Islet of Langerhans (tissue), 1 donor: Measurements from ENCODE around the gene MSLN.
"Not testable (repeated sequence)": the region's sequence is repeated elsewhere in the genome, so short reads cannot be mapped to it uniquely, and the experiment has no call there.

Source experiments
- FAIRE-seq: peaks from one replicate; lab custom pipeline; 2011; peaks lifted over from hg19 to GRCh38; lab: Jason Lieb, UNC

The MSLN gene

GRCh38 chr16:761625-762513 lies 1.3 kb downstream of the MSLN start:
- no peak for FAIRE-seq

GRCh38 chr16:762595-763268 lies 2.2 kb downstream of the MSLN start:
- no peak for FAIRE-seq

- no peak for FAIRE-seq
These were observed 3.0 kb downstream of the MSLN start for GRCh38 chr16:763369-764183.

DNA sequence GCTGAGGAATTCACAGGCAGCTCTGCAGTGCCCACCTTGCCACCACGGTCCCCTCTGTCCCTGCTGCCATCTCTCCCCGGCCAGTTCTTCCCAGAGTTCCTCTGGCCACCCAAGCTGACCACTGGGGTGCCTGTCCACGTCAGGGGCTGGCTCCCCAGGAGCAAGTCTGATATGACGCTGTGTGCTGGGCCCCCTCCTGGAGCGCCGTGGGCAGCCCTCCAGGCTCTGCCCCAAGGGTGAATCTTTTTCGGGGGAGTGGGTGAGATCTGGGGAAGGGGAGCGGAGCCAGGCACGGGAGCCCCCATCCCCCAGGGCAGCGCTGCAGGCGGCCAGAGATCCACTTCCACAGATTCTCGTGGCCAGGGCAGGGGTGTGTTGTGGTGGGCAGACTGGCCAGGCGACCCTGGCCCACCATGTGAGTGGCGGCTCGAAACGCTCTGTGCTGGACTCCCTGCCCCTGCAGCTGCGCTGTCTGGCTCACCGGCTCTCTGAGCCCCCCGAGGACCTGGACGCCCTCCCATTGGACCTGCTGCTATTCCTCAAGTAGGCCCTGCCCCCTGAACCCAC lies 3.7 kb downstream of the MSLN start:
- no peak for FAIRE-seq

- no peak for FAIRE-seq
These were observed 4.4 kb downstream of the MSLN start for GRCh38 chr16:764848-765487.

DNA sequence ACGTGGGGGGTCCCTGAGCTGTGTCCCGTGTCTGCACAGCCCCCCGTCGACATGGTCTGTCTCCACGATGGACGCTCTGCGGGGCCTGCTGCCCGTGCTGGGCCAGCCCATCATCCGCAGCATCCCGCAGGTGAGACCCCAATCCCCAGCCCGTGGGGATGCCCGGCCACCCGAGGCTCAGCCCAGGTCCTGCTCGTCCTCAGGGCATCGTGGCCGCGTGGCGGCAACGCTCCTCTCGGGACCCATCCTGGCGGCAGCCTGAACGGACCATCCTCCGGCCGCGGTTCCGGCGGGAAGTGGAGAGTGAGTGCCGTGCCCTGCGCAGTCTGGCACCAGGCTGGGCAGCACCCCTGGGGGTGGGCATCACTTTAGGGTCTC lies 4.9 kb downstream of the MSLN start:
- no peak for FAIRE-seq

- no peak for FAIRE-seq
These were observed 5.7 kb downstream of the MSLN start for GRCh38 chr16:766008-766819.

DNA sequence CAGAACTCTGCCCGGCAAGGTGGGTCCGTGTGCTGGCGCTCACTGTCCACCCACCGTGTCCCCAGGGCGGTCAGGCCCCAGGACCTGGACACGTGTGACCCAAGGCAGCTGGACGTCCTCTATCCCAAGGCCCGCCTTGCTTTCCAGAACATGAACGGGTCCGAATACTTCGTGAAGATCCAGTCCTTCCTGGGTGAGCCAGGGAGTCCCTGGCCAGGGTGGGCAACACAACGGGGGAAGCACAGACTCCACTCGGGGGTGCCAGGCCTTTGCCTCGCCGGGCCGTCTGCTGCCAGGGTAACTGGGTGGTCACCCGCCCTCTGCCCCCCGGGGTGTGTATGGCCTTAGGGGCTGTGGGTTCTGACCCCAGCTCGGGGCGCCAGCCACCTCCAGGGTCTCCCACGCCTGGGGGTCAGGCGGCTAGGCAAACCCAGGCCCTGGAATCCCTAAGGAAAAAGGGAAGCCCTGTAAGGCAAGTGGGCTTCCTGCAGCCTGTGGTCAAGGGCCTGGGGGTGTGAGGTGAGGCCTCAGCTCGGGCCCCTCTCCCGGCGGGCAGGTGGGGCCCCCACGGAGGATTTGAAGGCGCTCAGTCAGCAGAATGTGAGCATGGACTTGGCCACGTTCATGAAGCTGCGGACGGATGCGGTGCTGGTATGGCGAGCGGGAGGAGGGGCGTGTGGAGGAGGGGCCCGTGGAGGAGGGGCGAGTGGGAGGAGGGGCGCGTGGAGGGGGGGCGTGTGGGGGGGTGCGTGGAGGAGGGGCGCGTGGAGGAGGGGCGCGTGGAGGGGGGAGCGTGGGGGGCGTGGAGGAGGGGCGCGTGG lies 6.5 kb downstream of the MSLN start:
- no peak for FAIRE-seq

DNA sequence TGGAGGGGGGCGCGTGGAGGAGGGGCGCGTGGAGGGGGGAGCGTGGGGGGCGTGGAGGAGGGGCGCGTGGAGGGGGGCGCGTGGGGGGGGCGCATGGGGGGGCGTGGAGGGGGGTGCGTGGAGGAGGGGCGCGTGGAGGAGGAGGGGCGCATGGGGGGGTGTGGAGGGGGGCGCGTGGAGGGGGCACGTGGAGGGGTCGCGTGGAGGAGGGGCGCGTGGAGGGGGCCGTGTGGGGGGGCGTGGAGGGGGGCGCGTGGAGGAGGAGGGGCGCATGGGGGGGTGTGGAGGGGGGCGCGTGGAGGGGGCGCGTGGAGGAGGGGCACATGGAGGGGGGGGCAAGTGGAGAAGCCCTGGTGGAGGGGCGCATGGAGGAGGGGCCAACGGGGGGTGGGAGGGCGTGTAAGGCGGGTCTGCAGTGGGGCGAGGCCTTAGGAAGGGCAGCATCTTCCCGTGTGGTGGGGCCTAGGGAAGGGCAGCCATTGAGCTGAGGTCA lies 7.3 kb downstream of the MSLN start:
- FAIRE-seq: no peak

DNA sequence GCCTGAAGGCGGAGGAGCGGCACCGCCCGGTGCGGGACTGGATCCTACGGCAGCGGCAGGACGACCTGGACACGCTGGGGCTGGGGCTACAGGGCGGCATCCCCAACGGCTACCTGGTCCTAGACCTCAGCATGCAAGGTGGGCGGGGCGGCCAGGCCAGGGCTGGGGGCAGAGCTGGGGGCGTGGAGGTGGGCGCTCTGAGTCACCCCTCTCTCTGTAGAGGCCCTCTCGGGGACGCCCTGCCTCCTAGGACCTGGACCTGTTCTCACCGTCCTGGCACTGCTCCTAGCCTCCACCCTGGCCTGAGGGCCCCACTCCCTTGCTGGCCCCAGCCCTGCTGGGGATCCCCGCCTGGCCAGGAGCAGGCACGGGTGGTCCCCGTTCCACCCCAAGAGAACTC lies 7.9 kb downstream of the MSLN start:
- FAIRE-seq: no peak

GRCh38 chr16:769184-769784 lies 8.8 kb downstream of the MSLN start:
- FAIRE-seq: no peak

DNA sequence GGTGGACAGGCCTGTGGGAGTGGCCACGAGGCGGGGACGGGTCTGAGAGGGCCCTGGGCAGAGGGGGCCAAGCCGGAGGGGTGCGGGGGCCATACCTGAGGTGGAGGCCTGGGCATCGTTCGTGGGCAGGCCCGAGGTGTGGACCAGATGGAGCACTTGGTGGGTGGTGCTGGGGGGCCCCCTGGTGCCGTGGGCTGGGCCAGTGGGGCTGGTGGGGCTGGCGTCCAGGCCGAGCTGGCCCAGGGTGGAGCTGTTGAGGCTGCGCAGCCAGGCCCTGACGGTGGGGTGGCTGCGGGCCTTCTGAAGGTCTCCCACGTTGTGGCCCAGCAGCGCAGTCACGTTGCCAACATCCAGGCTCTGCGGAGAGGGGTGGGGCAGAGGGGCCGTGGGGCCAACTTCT lies 9.4 kb downstream of the MSLN start:
- FAIRE-seq: no peak

DNA sequence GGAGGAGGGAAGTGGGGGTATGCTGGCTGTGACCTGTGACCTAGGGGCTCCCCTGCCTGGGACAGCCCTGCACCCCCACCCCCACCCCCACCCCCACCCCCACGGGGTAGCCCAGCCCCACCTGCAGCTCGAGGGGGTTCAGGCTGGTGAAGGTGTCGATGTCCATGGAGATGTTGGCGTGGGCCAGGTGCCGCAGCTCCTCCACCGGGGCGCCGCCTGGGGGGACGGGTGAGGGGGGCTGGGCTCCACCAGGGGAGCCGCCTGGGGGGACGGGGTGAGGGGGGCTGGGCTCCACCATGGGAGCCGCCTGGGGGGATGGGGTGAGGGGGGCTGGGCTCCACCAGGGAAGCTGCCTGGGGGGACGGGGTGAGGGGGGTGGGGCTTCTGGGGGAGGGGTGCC lies 9.9 kb downstream of the MSLN start:
- FAIRE-seq: no peak

DNA sequence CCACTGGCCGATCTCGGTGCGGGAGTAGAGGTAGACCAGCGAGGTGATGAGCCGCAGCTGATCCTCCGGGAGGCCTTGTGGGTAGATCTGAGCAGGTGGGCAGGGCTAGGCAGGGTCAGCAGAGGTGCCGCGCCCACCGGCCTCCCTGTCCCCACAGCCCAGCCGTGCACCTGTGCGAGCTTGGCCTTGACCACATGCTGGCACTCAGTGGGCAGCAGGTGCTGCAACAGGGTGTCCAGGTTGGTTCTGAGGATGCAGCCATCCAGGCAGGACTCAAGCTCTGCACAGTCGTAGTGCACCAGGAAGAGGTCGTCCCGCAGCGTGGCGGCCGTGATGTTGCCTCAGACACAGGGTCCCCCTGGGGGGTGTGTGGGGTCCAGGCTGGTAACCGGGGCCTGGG lies 12.4 kb downstream of the MSLN start:
- no peak for FAIRE-seq

- no peak for FAIRE-seq
These were observed 13.8 kb downstream of the MSLN start for GRCh38 chr16:774086-775001.

- no peak for FAIRE-seq
These were observed 14.8 kb downstream of the MSLN start for GRCh38 chr16:775236-775796.

- not testable (repeated sequence) for FAIRE-seq
These were observed 15.8 kb downstream of the MSLN start for GRCh38 chr16:776298-776697.

DNA sequence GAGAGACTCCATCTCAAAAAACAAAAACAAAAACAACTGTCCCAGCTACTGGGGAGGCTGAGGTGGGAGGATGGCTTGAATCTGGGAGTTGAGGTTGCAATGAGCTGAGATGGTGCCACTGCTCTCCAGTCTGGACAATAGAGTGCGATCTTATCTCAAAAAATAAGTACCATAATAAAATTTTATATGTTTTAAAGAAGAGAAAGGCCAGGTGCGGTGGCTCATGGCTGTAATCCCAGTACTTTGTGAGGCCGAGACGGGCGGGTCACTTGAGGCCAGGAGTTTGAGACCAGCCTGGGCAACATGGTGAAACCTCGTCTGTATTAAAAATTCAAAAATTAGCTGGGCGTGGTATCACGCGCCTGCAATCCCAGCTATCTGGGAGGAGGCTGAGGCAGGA lies 16.3 kb downstream of the MSLN start:
- FAIRE-seq: no peak
